GM12801 (cell line): ENCODE data around the gene MMEL1.

ENCODE experiments used
- TF ChIP-seq, protein P1 (sequence below): IDR thresholded peaks from one replicate; pipeline ENCODE4 v1.5.1; 2011; ENCODE audit warnings: control low read depth; ENCODE audit not compliant: insufficient read length; ENCODE audit errors: extremely low read depth

Gene MMEL1

GRCh38 chr1:2587860-2588571 is 44.8 kb downstream of the MMEL1 start:
- TF ChIP-seq, protein P1, sequence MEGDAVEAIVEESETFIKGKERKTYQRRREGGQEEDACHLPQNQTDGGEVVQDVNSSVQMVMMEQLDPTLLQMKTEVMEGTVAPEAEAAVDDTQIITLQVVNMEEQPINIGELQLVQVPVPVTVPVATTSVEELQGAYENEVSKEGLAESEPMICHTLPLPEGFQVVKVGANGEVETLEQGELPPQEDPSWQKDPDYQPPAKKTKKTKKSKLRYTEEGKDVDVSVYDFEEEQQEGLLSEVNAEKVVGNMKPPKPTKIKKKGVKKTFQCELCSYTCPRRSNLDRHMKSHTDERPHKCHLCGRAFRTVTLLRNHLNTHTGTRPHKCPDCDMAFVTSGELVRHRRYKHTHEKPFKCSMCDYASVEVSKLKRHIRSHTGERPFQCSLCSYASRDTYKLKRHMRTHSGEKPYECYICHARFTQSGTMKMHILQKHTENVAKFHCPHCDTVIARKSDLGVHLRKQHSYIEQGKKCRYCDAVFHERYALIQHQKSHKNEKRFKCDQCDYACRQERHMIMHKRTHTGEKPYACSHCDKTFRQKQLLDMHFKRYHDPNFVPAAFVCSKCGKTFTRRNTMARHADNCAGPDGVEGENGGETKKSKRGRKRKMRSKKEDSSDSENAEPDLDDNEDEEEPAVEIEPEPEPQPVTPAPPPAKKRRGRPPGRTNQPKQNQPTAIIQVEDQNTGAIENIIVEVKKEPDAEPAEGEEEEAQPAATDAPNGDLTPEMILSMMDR: no peak

DNA sequence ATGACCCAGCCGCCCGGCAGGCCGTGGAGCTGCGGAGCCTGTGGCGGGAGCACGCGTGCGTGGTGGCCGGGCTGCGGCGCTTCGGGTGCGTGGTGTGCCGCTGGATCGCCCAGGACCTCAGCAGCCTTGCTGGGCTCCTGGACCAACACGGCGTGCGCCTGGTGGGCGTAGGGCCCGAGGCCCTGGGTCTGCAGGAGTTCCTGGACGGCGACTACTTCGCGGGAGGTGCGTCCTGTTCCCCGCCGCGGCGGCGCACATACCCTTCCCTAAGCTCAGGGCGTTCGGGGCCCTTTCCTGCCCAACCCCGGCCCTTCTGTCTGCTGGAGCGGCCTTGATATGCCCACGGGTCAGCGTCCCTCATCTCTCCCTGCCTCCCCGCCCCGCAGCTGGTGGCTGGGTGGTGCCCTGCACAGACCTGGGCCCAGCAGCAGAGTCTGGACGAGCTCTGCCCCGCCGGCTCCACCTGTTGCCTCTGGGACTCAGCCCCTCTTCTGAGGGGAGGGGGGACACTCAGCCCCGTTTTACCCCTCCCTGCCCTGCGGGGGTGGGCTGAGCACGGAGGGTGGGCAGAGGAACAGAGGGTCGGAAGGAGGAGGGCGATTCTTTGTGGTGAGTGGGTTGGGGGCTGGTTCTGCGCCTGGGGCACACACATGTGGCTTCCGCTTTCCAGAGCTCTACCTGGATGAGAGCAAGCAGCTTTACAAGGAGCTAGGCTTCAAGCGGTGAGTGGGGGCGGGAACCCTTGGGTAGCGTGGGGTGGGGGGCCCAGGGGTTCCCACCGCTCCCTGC is 45.6 kb downstream of the MMEL1 start:
- TF ChIP-seq, protein P1: no peak

DNA sequence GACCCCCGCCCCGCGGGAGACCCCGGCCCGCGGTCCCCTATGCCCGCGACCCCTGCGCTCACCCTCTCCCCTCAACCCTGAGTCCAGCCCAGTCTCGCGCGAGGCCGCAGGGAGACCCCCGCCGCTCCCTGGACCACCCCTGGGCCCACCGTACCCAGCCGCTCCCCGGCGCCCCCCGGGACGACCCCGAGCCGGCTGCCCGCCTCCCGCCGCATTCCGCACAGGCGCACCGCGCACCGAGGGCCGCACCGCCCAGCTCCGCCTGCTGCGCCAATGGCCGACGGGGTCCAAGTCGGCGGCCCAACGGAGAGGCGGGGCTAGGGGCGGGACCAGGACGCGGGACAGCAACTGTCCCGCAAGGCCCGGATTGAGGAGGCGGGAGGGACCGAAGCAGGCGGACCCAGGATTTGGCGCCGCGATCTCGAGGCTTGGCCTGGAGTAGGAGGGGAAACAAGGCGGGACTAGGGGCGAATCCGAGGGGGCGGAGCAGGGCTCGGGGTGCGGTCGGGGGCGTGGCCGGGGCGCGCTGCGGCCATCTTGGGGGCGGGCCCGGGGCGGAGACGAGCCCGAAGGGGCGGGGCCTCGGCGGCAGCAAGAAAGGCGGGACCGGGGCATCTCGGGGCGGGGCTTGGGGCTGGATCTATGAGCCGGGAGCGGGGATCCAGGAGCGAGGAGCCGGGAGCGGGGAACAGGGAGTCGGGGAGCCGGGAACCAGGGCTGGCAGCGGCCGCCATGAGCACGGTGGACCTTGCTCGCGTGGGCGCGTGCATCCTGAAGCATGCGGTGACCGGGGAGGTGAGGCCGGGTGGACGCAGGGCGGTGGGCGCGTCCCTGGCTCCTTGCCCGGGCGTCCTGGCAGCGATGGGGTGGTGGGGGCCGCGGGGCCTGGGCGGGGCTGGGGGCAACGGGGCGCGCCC is 46.4 kb downstream of the MMEL1 start, which contains the start of gene PRXL2B:
Gene PRXL2B, plus strand, starts transcription at position 624 of the 917 bp plus-strand sequence. Its CDS starts 109 bp downstream, at position 733.
- TF ChIP-seq, protein P1: no peak

GRCh38 chr1:2585318-2586092 is 47.3 kb downstream of the MMEL1 start:
- TF ChIP-seq, protein P1: no peak

GRCh38 chr1:2584686-2585317 is 48.0 kb downstream of the MMEL1 start:
- TF ChIP-seq, protein P1: no peak

GRCh38 chr1:2583871-2584351 is 48.9 kb downstream of the MMEL1 start:
- TF ChIP-seq, protein P1: no peak
